ENCODE results near the gene IP6K2.
A peak's percentile ranks its signal among the peaks of the same experiment; 100 is the strongest.
"Not testable (repeated sequence)": the region's sequence is repeated elsewhere in the genome, so short reads cannot be mapped to it uniquely, and the experiment has no call there.

The IP6K2 gene

DNA sequence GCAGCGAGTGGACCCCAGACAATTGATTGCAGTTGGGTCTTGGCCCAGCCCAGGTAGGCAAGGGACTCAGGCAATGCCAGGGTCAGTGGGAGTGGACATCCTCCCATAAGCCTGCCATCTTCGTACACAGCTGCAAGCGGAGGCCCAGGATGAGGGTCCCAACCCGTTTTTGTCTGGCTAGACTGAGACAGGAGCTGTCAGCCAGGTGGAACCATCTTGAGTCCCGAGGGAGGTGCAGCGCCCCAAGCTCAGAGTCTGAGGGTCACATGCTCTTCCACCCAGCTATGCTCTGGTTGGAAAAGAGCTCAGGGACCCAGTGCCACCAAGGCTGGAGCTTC lies 22.6 kb upstream of the IP6K2 start:
- TF ChIP-seq, protein P1, sequence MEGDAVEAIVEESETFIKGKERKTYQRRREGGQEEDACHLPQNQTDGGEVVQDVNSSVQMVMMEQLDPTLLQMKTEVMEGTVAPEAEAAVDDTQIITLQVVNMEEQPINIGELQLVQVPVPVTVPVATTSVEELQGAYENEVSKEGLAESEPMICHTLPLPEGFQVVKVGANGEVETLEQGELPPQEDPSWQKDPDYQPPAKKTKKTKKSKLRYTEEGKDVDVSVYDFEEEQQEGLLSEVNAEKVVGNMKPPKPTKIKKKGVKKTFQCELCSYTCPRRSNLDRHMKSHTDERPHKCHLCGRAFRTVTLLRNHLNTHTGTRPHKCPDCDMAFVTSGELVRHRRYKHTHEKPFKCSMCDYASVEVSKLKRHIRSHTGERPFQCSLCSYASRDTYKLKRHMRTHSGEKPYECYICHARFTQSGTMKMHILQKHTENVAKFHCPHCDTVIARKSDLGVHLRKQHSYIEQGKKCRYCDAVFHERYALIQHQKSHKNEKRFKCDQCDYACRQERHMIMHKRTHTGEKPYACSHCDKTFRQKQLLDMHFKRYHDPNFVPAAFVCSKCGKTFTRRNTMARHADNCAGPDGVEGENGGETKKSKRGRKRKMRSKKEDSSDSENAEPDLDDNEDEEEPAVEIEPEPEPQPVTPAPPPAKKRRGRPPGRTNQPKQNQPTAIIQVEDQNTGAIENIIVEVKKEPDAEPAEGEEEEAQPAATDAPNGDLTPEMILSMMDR (IDR thresholded peaks at IDR 0.05; ENCODE audit: control insufficient read depth, insufficient read depth, low read depth, low read length, missing control alignments), result no peak
- H3K4me3 ChIP-seq (ENCODE audit: control insufficient read depth, low read depth, low read length), result no peak overlapping the region
- DNase-seq (ENCODE audit: low read depth), result no peak

DNA sequence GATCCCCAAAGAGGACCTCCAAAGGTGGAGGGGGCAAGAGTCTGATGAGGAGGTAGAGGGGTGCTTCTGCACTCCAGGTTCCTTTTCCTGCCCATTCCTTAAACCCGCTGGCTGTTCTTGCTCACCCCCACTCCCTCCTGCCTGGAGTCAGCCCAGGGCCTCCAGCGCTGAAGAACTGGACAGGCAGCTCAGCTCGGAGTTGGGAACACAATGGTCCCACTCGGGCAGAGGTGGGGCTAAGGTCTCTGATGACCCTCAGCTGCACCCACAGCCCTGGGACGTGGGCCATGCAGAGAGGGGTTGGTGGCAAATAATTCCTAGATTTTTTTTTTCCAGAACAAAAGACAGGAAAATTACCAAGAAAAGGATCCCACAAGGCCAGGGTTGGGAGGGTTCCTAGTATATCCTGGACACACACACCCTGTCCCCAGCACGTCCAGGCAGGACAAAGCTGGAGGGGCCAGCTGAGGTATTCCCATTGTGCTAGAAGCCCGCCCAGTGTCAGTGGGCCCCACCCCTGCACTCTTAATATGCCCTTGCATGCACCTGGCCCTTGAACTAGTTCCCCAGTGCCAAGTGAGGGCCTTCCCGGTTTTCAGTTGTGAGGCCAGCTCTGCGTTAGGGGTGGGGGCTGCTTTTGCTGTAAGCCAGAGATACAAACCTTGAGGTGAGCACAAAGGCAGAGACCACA lies 22.1 kb upstream of the IP6K2 start:
- TF ChIP-seq, protein P1 (IDR thresholded peaks at IDR 0.05; ENCODE audit: control insufficient read depth, insufficient read depth, low read depth, low read length, missing control alignments), result no peak
- no peak overlapping the region for H3K4me3 ChIP-seq (ENCODE audit: control insufficient read depth, low read depth, low read length)
- DNase-seq (ENCODE audit: low read depth), result no peak

DNA sequence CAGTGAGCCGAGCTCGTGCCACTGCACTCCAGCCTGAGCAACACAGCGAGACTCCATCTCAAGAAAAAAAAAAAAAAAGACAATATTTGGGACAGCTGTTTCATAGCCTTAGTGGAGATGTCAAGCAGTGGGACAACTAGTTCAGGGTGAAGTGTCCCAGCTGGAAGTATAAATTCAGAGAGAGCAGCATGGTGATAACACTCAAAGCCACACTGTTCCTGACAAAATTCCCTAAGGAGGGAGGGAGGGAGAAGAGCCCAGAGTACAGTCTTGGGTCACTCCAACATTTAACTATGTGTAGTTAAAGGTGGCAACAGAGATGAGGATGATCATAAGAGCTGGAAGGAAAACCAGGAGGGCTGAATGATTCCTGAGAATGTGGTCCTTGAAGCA lies 21.1 kb upstream of the IP6K2 start:
- H3K4me3 ChIP-seq (ENCODE audit: control insufficient read depth, low read depth, low read length), result no peak overlapping the region
- TF ChIP-seq, protein P1 (IDR thresholded peaks at IDR 0.05; ENCODE audit: control insufficient read depth, insufficient read depth, low read depth, low read length, missing control alignments), result no peak
- DNase-seq (ENCODE audit: low read depth), result no peak

DNA sequence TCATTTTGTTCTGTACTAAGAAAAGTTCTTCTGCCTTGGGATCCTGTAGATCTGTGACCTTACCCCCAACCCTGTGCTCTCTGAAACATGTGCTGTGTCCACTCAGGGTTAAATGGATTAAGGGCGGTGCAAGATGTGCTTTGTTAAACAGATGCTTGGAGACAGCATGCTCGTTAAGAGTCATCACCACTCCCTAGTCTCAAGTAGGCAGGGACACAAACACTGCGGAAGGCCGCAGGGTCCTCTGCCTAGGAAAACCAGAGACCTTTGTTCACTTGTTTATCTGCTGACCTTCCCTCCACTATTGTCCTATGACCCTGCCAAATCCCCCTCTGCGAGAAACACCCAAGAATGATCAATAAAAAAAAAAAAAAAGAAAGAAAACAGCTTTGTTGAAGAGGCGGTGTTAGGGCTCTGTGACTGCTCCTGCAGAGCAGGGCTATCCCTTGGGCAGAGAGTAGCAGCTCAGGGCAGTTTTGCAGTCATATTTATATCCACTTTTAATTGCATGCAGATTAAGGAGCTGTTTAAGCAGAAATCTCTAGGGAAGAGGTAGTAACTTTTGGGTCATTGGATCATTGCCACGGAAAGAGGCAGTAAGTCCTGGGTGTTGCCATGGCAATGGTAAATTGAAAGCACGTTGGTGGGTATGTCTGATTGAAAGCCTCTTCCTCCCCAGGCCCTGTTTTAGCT lies 18.2 kb upstream of the IP6K2 start:
- DNase-seq (ENCODE audit: low read depth), result peak; percentile 25
- H3K4me3 ChIP-seq (ENCODE audit: control insufficient read depth, low read depth, low read length), result not testable (repeated sequence)

DNA sequence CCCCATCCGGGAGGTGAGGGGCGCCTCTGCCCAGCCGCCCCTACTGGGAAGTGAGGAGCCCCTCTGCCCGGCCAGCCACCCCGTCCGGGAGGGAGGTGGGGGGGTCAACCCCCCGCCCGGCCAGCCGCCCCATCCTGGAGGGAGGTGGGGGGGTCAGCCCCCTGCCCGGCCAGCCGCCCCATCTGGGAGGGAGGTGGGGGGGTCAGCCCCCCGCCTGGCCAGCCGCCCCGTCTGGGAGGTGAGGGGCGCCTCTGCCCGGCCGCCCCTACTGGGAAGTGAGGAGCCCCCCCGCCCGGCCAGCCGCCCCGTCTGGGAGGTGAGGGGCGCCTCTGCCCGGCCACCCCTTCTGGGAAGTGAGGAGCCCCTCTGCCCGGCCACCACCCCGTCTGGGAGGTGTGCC lies 17.5 kb upstream of the IP6K2 start:
- DNase-seq (ENCODE audit: low read depth); H3K4me3 ChIP-seq (ENCODE audit: control insufficient read depth, low read depth, low read length): not testable (repeated sequence)

DNA sequence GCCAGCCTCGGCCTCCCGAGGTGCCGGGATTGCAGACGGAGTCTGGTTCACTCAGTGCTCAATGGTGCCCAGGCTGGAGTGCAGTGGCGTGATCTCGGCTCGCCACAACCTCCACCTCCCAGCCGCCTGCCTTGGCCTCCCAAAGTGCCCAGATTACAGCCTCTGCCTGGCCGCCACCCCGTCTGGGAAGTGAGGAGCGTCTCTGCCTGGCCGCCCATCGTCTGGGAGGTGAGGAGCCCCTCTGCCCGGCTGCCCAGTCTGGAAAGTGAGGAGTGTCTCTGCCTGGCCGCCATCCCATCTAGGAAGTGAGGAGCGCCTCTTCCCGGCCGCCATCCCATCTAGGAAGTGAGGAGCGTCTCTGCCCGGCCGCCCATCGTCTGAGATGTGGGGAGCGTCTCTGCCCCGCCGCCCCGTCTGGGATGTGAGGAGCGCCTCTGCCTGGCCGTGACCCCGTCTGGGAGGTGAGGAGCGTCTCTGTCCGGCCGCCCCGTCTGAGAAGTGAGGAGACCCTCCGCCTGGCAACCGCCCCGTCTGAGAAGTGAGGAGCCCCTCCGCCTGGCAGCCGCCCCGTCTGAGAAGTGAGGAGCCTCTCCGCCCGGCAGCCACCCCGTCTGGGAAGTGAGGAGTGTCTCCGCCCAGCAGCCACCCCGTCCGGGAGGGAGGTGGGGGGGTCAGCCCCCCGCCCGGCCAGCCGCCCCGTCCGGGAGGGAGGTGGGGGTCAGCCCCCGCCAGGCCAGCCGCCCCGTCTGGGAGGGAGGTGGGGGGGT lies 16.9 kb upstream of the IP6K2 start:
- H3K4me3 ChIP-seq (ENCODE audit: control insufficient read depth, low read depth, low read length); DNase-seq (ENCODE audit: low read depth): not testable (repeated sequence)

DNA sequence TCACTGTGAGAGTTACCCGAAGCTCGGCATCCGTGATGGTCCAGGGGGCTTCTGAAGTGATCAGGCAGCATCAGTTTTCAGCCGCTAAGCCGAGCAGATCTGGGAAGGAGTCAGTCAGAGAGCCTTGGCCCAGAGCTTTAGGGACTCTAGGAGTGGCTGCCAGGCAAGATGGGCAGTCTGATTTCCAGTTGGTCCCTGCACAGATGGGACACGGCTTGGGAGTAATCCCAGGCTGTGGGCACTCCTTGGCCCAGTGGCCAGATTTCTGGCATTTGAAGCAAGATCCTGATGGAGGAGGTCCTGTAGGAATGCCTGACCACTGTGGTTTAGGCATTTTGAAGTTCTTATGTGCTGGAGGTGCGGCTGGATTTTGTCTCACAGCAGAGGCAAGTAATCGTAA lies 10.5 kb upstream of the IP6K2 start:
- TF ChIP-seq, protein P1 (IDR thresholded peaks at IDR 0.05; ENCODE audit: control insufficient read depth, insufficient read depth, low read depth, low read length, missing control alignments), result no peak
- no peak for DNase-seq (ENCODE audit: low read depth)
- no peak overlapping the region for H3K4me3 ChIP-seq (ENCODE audit: control insufficient read depth, low read depth, low read length)

DNA sequence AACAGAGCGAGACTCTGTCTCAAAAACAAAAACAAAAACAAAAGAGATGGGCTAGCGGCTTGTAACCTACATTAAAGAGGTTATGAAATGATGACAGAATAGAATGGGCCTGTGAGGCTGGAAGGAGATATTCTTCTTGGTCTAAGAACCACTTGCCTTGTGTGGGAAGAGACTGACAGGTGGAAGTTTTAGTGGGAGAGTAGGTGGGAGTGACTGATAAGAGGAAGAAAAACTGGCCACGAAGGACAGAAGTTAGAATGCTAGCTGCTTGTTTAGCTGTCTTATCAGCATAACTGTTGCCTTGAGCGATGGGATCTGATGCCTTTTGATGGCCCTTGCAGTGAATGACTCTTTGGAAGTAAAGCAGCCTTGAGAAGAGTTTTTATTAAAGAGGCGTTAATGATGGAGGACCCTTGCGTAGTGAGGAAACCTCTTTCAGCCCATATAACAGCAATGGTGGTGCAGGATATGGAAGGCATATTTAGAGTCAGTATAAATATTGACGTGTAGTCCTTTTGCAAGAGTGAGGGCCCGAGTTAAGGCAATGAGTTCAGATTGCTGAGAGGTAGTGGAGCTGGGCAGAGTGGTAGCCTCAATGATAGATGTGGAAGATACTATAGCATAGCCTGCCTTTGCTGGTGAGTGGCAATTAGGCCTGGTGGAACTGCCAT lies 8.3 kb upstream of the IP6K2 start:
- DNase-seq (ENCODE audit: low read depth); H3K4me3 ChIP-seq (ENCODE audit: control insufficient read depth, low read depth, low read length): not testable (repeated sequence)
